Measurements from ENCODE around the gene EIF2AK3.

The EIF2AK3 gene

GRCh38 chr2:88614497-88615157, 12.6 kb downstream of the EIF2AK3 start:
- no peaks in the 10 kb centered on the region for H3K27me3 ChIP-seq (ENCODE audit: insufficient read depth, low read length, poor library complexity)
- no peak overlapping the region for H3K27ac ChIP-seq (ENCODE audit: low read depth, low read length)
- no peak overlapping the region for H3K18ac ChIP-seq (ENCODE audit: low read length)
- no peak overlapping the region for H4K5ac ChIP-seq (ENCODE audit: low read length)
- no peaks in the 10 kb centered on the region for H3K36me3 ChIP-seq (ENCODE audit: control insufficient read depth, insufficient read depth, low read length)
- no peak overlapping the region for H3K4ac ChIP-seq (ENCODE audit: low read depth, low read length)
- H3K79me2 ChIP-seq (ENCODE audit: control insufficient read depth, insufficient read depth, low read length), result peaks cover 15% of the 10 kb centered on the region
- no CpG with 5 or more reads among the region's 3 CpGs for WGBS (ENCODE audit: extremely low coverage, insufficient coverage, low lambda C conversion rate)
- H3K4me1 ChIP-seq (ENCODE audit: control insufficient read depth, low read depth, low read length), result no peaks in the 10 kb centered on the region
- H4K8ac ChIP-seq (ENCODE audit: low read depth, low read length), result no peak overlapping the region
- no peak for DNase-seq
- H2BK15ac ChIP-seq (replicated peaks; ENCODE audit: low read depth), result no peak overlapping the region
- H3K56ac ChIP-seq (ENCODE audit: low read length), result no peak overlapping the region
- H3K9ac ChIP-seq (ENCODE audit: low read length), result no peak overlapping the region
- H3K23ac ChIP-seq (ENCODE audit: low read length), result no peak overlapping the region
- H3K4me2 ChIP-seq (ENCODE audit: low read length), result no peak overlapping the region
- no peak overlapping the region for H3K4me3 ChIP-seq (ENCODE audit: low read length)
- H3K79me1 ChIP-seq (ENCODE audit: low read length), result peaks cover 10% of the 10 kb centered on the region
- H2BK5ac ChIP-seq (ENCODE audit: low read length), result no peak overlapping the region
- H2BK120ac ChIP-seq (ENCODE audit: low read depth, low read length), result no peak overlapping the region
- H2AK5ac ChIP-seq (ENCODE audit: low read length), result no peak overlapping the region

GRCh38 chr2:88613921-88614320, 13.3 kb downstream of the EIF2AK3 start:
- Histone ChIP-seq H4K8ac (ENCODE audit: low read depth, low read length) (no peak overlapping the region), H3K27ac (ENCODE audit: low read depth, low read length) (no peak overlapping the region), H3K4ac (ENCODE audit: low read depth, low read length) (no peak overlapping the region), H2BK120ac (ENCODE audit: low read depth, low read length) (no peak overlapping the region), H3K4me2 (ENCODE audit: low read length) (no peak overlapping the region), H3K56ac (ENCODE audit: low read length) (no peak overlapping the region), H3K79me1 (ENCODE audit: low read length) (peaks cover 10% of the 10 kb centered on the region), H3K27me3 (ENCODE audit: insufficient read depth, low read length, poor library complexity) (no peaks in the 10 kb centered on the region), H3K23ac (ENCODE audit: low read length) (no peak overlapping the region), H3K36me3 (ENCODE audit: control insufficient read depth, insufficient read depth, low read length) (no peaks in the 10 kb centered on the region), H3K4me1 (ENCODE audit: control insufficient read depth, low read depth, low read length) (no peaks in the 10 kb centered on the region), H2BK5ac (ENCODE audit: low read length) (no peak overlapping the region), H2BK15ac (replicated peaks; ENCODE audit: low read depth) (no peak overlapping the region), H2AK5ac (ENCODE audit: low read length) (no peak overlapping the region), H4K5ac (ENCODE audit: low read length) (no peak overlapping the region), H3K9ac (ENCODE audit: low read length) (no peak overlapping the region), H3K18ac (ENCODE audit: low read length) (no peak overlapping the region), H3K4me3 (ENCODE audit: low read length) (no peak overlapping the region), H3K79me2 (ENCODE audit: control insufficient read depth, insufficient read depth, low read length) (peaks cover 12% of the 10 kb centered on the region)
- DNase-seq, result no peak
- no CpG with 5 or more reads among the region's 4 CpGs for WGBS (ENCODE audit: extremely low coverage, insufficient coverage, low lambda C conversion rate)

GRCh38 chr2:88608184-88608583, 19.1 kb downstream of the EIF2AK3 start:
- Histone ChIP-seq H3K27ac (ENCODE audit: low read depth, low read length) (no peak overlapping the region), H3K4me3 (ENCODE audit: low read length) (no peak overlapping the region), H3K18ac (ENCODE audit: low read length) (no peak overlapping the region), H2BK15ac (replicated peaks; ENCODE audit: low read depth) (no peak overlapping the region), H3K9ac (ENCODE audit: low read length) (no peak overlapping the region), H2BK5ac (ENCODE audit: low read length) (no peak overlapping the region), H3K79me2 (ENCODE audit: control insufficient read depth, insufficient read depth, low read length) (no peaks in the 10 kb centered on the region), H3K4me2 (ENCODE audit: low read length) (no peak overlapping the region), H2BK120ac (ENCODE audit: low read depth, low read length) (no peak overlapping the region), H3K27me3 (ENCODE audit: insufficient read depth, low read length, poor library complexity) (no peaks in the 10 kb centered on the region), H2AK5ac (ENCODE audit: low read length) (no peak overlapping the region), H4K8ac (ENCODE audit: low read depth, low read length) (no peak overlapping the region), H3K4me1 (ENCODE audit: control insufficient read depth, low read depth, low read length) (peaks cover 7% of the 10 kb centered on the region), H3K56ac (ENCODE audit: low read length) (no peak overlapping the region), H3K79me1 (ENCODE audit: low read length) (peaks cover 2% of the 10 kb centered on the region), H3K23ac (ENCODE audit: low read length) (no peak overlapping the region), H3K4ac (ENCODE audit: low read depth, low read length) (no peak overlapping the region), H4K5ac (ENCODE audit: low read length) (no peak overlapping the region), H3K36me3 (ENCODE audit: control insufficient read depth, insufficient read depth, low read length) (no peaks in the 10 kb centered on the region)
- no CpG with 5 or more reads among the region's 3 CpGs for WGBS (ENCODE audit: extremely low coverage, insufficient coverage, low lambda C conversion rate)
- no peak for DNase-seq

GRCh38 chr2:88607416-88607815, 19.8 kb downstream of the EIF2AK3 start:
- Histone ChIP-seq H3K4me1 (ENCODE audit: control insufficient read depth, low read depth, low read length) (peaks cover 11% of the 10 kb centered on the region), H2AK5ac (ENCODE audit: low read length) (no peak overlapping the region), H3K4me3 (ENCODE audit: low read length) (no peak overlapping the region), H2BK5ac (ENCODE audit: low read length) (no peak overlapping the region), H3K36me3 (ENCODE audit: control insufficient read depth, insufficient read depth, low read length) (no peaks in the 10 kb centered on the region), H3K79me1 (ENCODE audit: low read length) (peaks cover 2% of the 10 kb centered on the region), H3K79me2 (ENCODE audit: control insufficient read depth, insufficient read depth, low read length) (peaks cover 3% of the 10 kb centered on the region), H3K9ac (ENCODE audit: low read length) (no peak overlapping the region), H3K27ac (ENCODE audit: low read depth, low read length) (no peak overlapping the region), H3K23ac (ENCODE audit: low read length) (no peak overlapping the region), H4K8ac (ENCODE audit: low read depth, low read length) (no peak overlapping the region), H2BK15ac (replicated peaks; ENCODE audit: low read depth) (no peak overlapping the region), H4K5ac (ENCODE audit: low read length) (no peak overlapping the region), H3K4me2 (ENCODE audit: low read length) (no peak overlapping the region), H3K27me3 (ENCODE audit: insufficient read depth, low read length, poor library complexity) (no peaks in the 10 kb centered on the region), H3K4ac (ENCODE audit: low read depth, low read length) (no peak overlapping the region), H2BK120ac (ENCODE audit: low read depth, low read length) (no peak overlapping the region), H3K18ac (ENCODE audit: low read length) (no peak overlapping the region), H3K56ac (ENCODE audit: low read length) (no peak overlapping the region)
- DNase-seq, result no peak
- WGBS (ENCODE audit: extremely low coverage, insufficient coverage, low lambda C conversion rate), result no CpG with 5 or more reads among the region's 2 CpGs

GRCh38 chr2:88606371-88607030, 20.8 kb downstream of the EIF2AK3 start:
- no peak for DNase-seq
- Histone ChIP-seq H3K56ac (ENCODE audit: low read length) (no peak overlapping the region), H3K9ac (ENCODE audit: low read length) (no peak overlapping the region), H3K27me3 (ENCODE audit: insufficient read depth, low read length, poor library complexity) (no peaks in the 10 kb centered on the region), H4K8ac (ENCODE audit: low read depth, low read length) (no peak overlapping the region), H2BK15ac (replicated peaks; ENCODE audit: low read depth) (no peak overlapping the region), H3K18ac (ENCODE audit: low read length) (no peak overlapping the region), H2BK120ac (ENCODE audit: low read depth, low read length) (no peak overlapping the region), H3K4ac (ENCODE audit: low read depth, low read length) (no peak overlapping the region), H2AK5ac (ENCODE audit: low read length) (no peak overlapping the region), H3K4me3 (ENCODE audit: low read length) (no peak overlapping the region), H3K27ac (ENCODE audit: low read depth, low read length) (no peak overlapping the region), H4K5ac (ENCODE audit: low read length) (no peak overlapping the region), H2BK5ac (ENCODE audit: low read length) (no peak overlapping the region), H3K4me1 (ENCODE audit: control insufficient read depth, low read depth, low read length) (peaks cover 11% of the 10 kb centered on the region), H3K36me3 (ENCODE audit: control insufficient read depth, insufficient read depth, low read length) (no peaks in the 10 kb centered on the region), H3K79me2 (ENCODE audit: control insufficient read depth, insufficient read depth, low read length) (peaks cover 3% of the 10 kb centered on the region), H3K23ac (ENCODE audit: low read length) (no peak overlapping the region), H3K79me1 (ENCODE audit: low read length) (peaks cover 2% of the 10 kb centered on the region), H3K4me2 (ENCODE audit: low read length) (no peak overlapping the region)
- no CpG with 5 or more reads among the region's 3 CpGs for WGBS (ENCODE audit: extremely low coverage, insufficient coverage, low lambda C conversion rate)
